ENCODE data around the gene ERBB3. TPM values are rescaled to one million over a fixed set of nuclear protein-coding genes. Genes with fewer than 3 reads are reported as not detected.
A peak's percentile ranks its signal among the peaks of the same experiment; 100 is the strongest.

The ERBB3 gene
- total RNA-seq, 1 experiment from 2014 or later: 56.5 TPM

DNA sequence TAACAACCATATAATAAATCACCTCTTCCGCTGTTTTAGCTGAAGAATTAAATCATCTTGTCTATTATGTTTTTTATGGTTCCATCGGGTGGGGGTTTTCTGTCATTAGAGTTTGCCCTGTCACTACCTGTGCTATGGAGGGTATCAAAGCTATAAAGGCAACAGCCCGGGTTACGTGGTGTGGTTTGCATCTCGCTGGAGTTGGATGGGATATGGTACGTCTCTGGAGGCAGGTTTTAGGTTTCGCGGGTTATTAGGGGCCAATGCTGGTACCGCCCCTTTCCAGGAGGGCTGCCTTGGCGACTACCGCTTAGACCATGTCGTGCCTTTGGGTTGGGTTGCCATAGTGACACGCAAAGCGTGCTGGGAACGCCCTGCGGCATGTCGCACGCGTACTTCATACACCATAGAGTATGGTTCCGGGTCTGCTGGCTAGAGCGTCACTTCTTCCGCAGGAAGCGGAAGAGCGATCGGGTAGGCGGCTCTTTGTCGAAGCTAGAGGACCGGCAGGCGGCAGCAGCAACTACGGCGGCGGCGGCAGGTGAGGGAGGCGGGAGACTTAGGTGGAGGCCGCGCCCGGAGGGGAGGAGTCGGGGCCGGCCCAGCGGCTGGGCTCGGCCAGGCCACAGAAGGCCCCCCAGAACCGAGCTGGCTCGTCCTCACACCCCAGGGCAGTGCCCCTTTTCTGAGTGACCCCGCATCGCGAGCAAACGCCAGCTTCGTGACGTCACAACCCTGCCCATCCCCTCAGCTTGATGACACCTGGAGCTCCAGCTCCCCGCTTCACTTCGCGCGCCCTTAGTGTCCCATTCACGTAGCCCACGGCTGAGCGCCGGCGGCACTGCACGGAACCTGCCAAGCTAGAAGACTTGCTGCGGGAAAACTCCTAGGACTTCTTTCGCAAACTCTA, 38.1 kb downstream of the ERBB3 start, which contains the start of gene ZC3H10:
Gene ZC3H10 (plus strand): TSS at position 489 of the 910 bp plus-strand sequence. CDS start 2,297 bp downstream, outside the sequence.
- Mint-ChIP-seq H3K36me3 (ENCODE audit: insufficient read depth in 1 of 3, low read depth in 3 of 3) (peaks cover 36 to 57% (median 47%) of the 10 kb centered on the region in 3 experiments), H3K9me3 (peaks cover 3 to 7% of the 10 kb centered on the region in 2 experiments; a peak in 2 of 5 replicates), H3K4me1 (peaks cover 25 to 27% of the 10 kb centered on the region in 2 experiments), H3K27me3 (ENCODE audit: low read depth) (peaks cover 2% of the 10 kb centered on the region; the same call in 1 of the 2 replicates), H3K4me3 (peak within 1 kb of the TSS; percentile 97 to 98), H3K27ac (peak within 1 kb of the TSS; percentile 99 to 100 (median 100))
- Histone ChIP-seq H3K14ac (ENCODE audit: insufficient read depth, low read length) (peak within 1 kb of the TSS; percentile 66; the same call in 1 of the 2 replicates), H3K27me3 (ENCODE audit: insufficient read depth, low read length) (no peaks in the 10 kb centered on the region), H3K4me2 (ENCODE audit: insufficient read depth, insufficient read length, low read length) (peak within 1 kb of the TSS; percentile 78), H4K8ac (replicated peaks; ENCODE audit: insufficient read length, low read depth, low read length) (no peak within 1 kb of the TSS), H3K4ac (ENCODE audit: low read depth, low read length) (no peak within 1 kb of the TSS; the same call in 1 of the 2 replicates), H2AFZ (ENCODE audit: low read length) (no peak within 1 kb of the TSS), H2BK15ac (ENCODE audit: low read depth, low read length) (no peak within 1 kb of the TSS), H4K20me1 (ENCODE audit: control insufficient read depth, insufficient read depth, insufficient read length) (no peaks in the 10 kb centered on the region), H3K23me2 (ENCODE audit: insufficient read length, low read depth, low read length, poor library complexity, severe bottlenecking) (peaks cover 8% of the 10 kb centered on the region), H2BK5ac (ENCODE audit: insufficient read length, low read length) (no peak within 1 kb of the TSS), H2AK5ac (ENCODE audit: insufficient read length, low read length) (no peak within 1 kb of the TSS), H4K5ac (ENCODE audit: insufficient read length, low read depth, low read length) (no peak within 1 kb of the TSS), H3K27ac (ENCODE audit: insufficient read length, low read depth, low read length) (peak within 1 kb of the TSS; percentile 97), H2BK20ac (ENCODE audit: low read depth, low read length, poor library complexity, severe bottlenecking) (no peak within 1 kb of the TSS), H3K79me2 (ENCODE audit: insufficient read depth, low read length) (peaks cover 3% of the 10 kb centered on the region; the same call in 1 of the 2 replicates), H3K56ac (ENCODE audit: insufficient read length, low read depth, low read length) (no peak within 1 kb of the TSS), H2BK120ac (ENCODE audit: low read depth, low read length, poor library complexity, severe bottlenecking) (no peak within 1 kb of the TSS), H3K4me1 (ENCODE audit: insufficient read depth, low read length) (no peaks in the 10 kb centered on the region; the same call in 1 of the 2 replicates), H3K18ac (ENCODE audit: insufficient read length, low read depth, low read length) (peak within 1 kb of the TSS; percentile 98), H3K79me1 (ENCODE audit: insufficient read depth, low read depth, low read length, poor library complexity, severe bottlenecking) (no peaks in the 10 kb centered on the region), H3K9me3 (ENCODE audit: control insufficient read depth, low read depth, low read length) (no peaks in the 10 kb centered on the region), H3K9ac (ENCODE audit: extremely low read depth, insufficient read length, low read length) (peak within 1 kb of the TSS; percentile 100), H3K23ac (ENCODE audit: insufficient read length, low read depth, low read length) (no peak within 1 kb of the TSS), H2BK12ac (ENCODE audit: insufficient read length, low read depth, low read length) (no peak within 1 kb of the TSS), H4K91ac (ENCODE audit: insufficient read length, low read depth, low read length) (no peak within 1 kb of the TSS), H3T11ph (ENCODE audit: low read length) (no peak within 1 kb of the TSS)
- WGBS (ENCODE audit: extremely low coverage, insufficient read length, low lambda C conversion rate): no CpG with 5 or more reads among the region's 61 CpGs
- peak; percentile 54; the same call in 2 of the 3 replicates for TF ChIP-seq CTCF (conservative IDR thresholded peaks at IDR 0.05)
- peak; percentile 100 for DNase-seq
